T-cell (primary cell): ENCODE measurements around the gene TUFT1. TPM values are rescaled to one million over a fixed set of nuclear protein-coding genes. Genes with fewer than 3 reads are reported as not detected.
A peak's percentile ranks its signal among the peaks of the same experiment; 100 is the strongest.

Source experiments
- ATAC-seq, 4 experiments: fragments of 200-7000 bp in 3 of 4; fragments of 150-1000 bp in 1 of 4; cut with Tn5 transposase; replicated peaks in 1 of 4; 1 replicate in 3 of 4; 2 replicates in 1 of 4; pipeline ENCODE4 v1.10.0; 2021; ENCODE audit warnings: moderate library complexity in 3 of 4, mild to moderate bottlenecking in 2 of 4, moderate number of reproducible peaks in 1 of 4
- CTCF ChIA-PET, 2 donors: fragments of 300-600 bp; sonication (Branson Sonifier 250); formaldehyde crosslinking; loops; one replicate each; lab custom pipeline; 2022; ENCODE audit warnings: antibody characterized with exemption in 2 of 2; lab: Charles Lee
- POLR2A ChIA-PET, 2 donors: fragments of 300-600 bp; sonication (Branson Sonifier 250); formaldehyde crosslinking; loops; one replicate each; lab custom pipeline; 2022; ENCODE audit warnings: antibody characterized with exemption in 2 of 2; lab: Charles Lee
- DNase-seq, 35 experiments: peaks; one replicate each; pipeline versions ENCODE4 v3.0.0 to v3.0.0-alpha.2; 2013 to 2023
- H3K27ac ChIP-seq: one replicate; pipeline ENCODE4 v1.5.1; 2013; ENCODE audit warnings: low read length
- H3K27me3 ChIP-seq, 2 experiments: replicated peaks in 1 of 2; 1 replicate in 1 of 2; 2 replicates in 1 of 2; pipeline versions ENCODE4 v1.6.1 to v1.7.0; 2013; ENCODE audit warnings: low read length in 1 of 2, mixed read lengths in 1 of 2; ENCODE audit not compliant: control insufficient read depth in 2 of 2, insufficient read depth in 2 of 2; ENCODE audit errors: extremely low read depth in 1 of 2
- H3K36me3 ChIP-seq, 2 donors: 1 replicate in 1 of 2; 2 replicates in 1 of 2; pipeline versions ENCODE4 v1.6.1 to v1.7.0; 2013; ENCODE audit warnings: low read length in 1 of 2; ENCODE audit not compliant: control insufficient read depth in 2 of 2, insufficient read depth in 1 of 2; ENCODE audit errors: extremely low read depth in 1 of 2
- H3K4me1 ChIP-seq, 2 experiments: 1 replicate in 1 of 2; 2 replicates in 1 of 2; pipeline versions ENCODE4 v1.6.1 to v1.7.0; 2013; ENCODE audit warnings: low read length in 2 of 2, mixed read lengths in 1 of 2; ENCODE audit not compliant: insufficient read depth in 2 of 2, control insufficient read depth in 1 of 2; ENCODE audit errors: extremely low read depth in 1 of 2
- H3K4me3 ChIP-seq, 2 donors: 1 replicate in 1 of 2; 2 replicates in 1 of 2; pipeline versions ENCODE4 v1.5.1 to v1.7.0; 2013; ENCODE audit warnings: mild to moderate bottlenecking in 2 of 2, low read length in 1 of 2, moderate library complexity in 1 of 2; ENCODE audit not compliant: control insufficient read depth in 1 of 2; ENCODE audit errors: extremely low read depth in 1 of 2
- H3K9me3 ChIP-seq: 2 replicates; pipeline ENCODE4 v1.7.0; 2013
- H3K27ac Mint-ChIP-seq, 2 donors: one replicate each; pipeline ENCODE4 v1.8.0; 2020 to 2021; ENCODE audit warnings: mild to moderate bottlenecking in 2 of 2, mixed read lengths in 2 of 2
- H3K27me3 Mint-ChIP-seq, 2 donors: one replicate each; pipeline ENCODE4 v1.8.0; 2021 to 2022; ENCODE audit warnings: mixed read lengths in 2 of 2
- H3K36me3 Mint-ChIP-seq: one replicate; pipeline ENCODE4 v1.8.0; 2021; ENCODE audit warnings: mixed read lengths
- H3K4me1 Mint-ChIP-seq, 3 donors: one replicate each; pipeline ENCODE4 v1.8.0; 2020 to 2022; ENCODE audit warnings: mixed read lengths in 3 of 3, mild to moderate bottlenecking in 1 of 3
- H3K4me3 Mint-ChIP-seq, 3 donors: one replicate each; pipeline ENCODE4 v1.8.0; 2020 to 2022; ENCODE audit warnings: mild to moderate bottlenecking in 3 of 3, mixed read lengths in 3 of 3, moderate library complexity in 3 of 3
- H3K9me3 Mint-ChIP-seq, 3 donors: one replicate each; pipeline ENCODE4 v1.8.0; 2020 to 2022; ENCODE audit warnings: mixed read lengths in 3 of 3
- WGBS: methylation state at CpG from one replicate; pipeline ENCODE4 v1.1.5; 2013; ENCODE audit warnings: missing lambda C conversion rate; ENCODE audit not compliant: insufficient coverage; 5-methylcytosine and 5-hydroxymethylcytosine counted together
- total RNA-seq, 35 experiments: library from RNA in 6 of 35; stranded (reverse) in 6 of 35; fragments of 120-200 nt in 1 of 35; gene quantifications; one replicate each; pipeline versions ENCODE4 v1.2.1 to v1.2.4 and lab custom pipeline; 2013 to 2026

The TUFT1 gene
- total RNA-seq, 5 donors from 2014 or later (not counting 1 experiment from before 2014, with no cell fraction given): 2.8 to 5.5 (median 4.3) TPM

DNA sequence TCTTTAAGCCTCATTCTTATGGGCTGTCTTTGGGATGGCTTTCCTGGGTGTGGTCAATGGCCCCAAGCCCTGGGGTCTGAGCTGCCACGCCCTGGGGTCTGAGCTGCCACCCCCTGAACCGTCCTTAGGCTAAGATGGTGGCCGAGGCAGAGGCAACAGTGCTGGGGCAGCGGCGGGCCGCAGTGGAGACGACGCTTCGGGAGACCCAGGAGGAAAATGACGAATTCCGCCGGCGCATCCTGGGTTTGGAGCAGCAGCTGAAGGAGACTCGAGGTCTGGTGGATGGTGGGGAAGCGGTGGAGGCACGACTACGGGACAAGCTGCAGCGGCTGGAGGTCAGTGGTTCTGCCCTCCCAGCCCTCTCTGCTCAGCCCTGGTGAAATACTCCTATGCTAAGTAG, 10.3 kb upstream of the TUFT1 start:
- POLR2A ChIA-PET: interaction anchor here in 1 of 2 donors (0.6 kb wide), 1 partner anchor 73 kb away, joined by 3 read pairs; no protein-coding TSS in a partner anchor
- Mint-ChIP-seq H3K4me1 (no peaks in the 10 kb centered on the region), H3K4me3 (no peak overlapping the region), H3K36me3 (no peaks in the 10 kb centered on the region), H3K9me3 (no peaks in the 10 kb centered on the region), H3K27me3 (peaks cover 0 to 3% of the 10 kb centered on the region in 2 donors), H3K27ac (no peak overlapping the region)
- CTCF ChIA-PET: no interaction called here
- no peaks in the 10 kb centered on the region for H3K36me3 ChIP-seq
- no peaks in the 10 kb centered on the region for H3K4me1 ChIP-seq
- 87% methylated on average over 10 of the region's 18 CpGs for WGBS
- ATAC-seq (no peak), DNase-seq (no peak)
- H3K4me3 ChIP-seq: no peak overlapping the region
- no peaks in the 10 kb centered on the region for H3K9me3 ChIP-seq
- H3K27ac ChIP-seq: no peak overlapping the region
- H3K27me3 ChIP-seq: peaks cover 0 to 6% of the 10 kb centered on the region in 2 experiments

DNA sequence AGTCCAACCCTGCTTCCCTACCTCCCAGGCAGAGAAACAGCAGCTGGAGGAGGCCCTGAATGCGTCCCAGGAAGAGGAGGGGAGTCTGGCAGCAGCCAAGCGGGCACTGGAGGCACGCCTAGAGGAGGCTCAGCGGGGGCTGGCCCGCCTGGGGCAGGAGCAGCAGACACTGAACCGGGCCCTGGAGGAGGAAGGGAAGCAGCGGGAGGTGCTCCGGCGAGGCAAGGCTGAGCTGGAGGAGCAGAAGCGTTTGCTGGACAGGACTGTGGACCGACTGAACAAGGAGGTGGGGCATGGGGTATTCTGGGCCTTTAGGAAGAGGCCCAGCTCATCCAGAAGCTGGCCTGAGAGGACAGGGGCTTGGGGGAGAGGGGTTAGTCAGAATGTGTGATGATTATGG, 9.6 kb upstream of the TUFT1 start:
- H3K4me3 Mint-ChIP-seq: no peak overlapping the region
- POLR2A ChIA-PET: interaction anchor here in 1 of 2 donors (0.7 kb wide), 1 partner anchor 28 kb away, joined by 7 read pairs; no protein-coding TSS in a partner anchor
- H3K27ac Mint-ChIP-seq: no peak overlapping the region

DNA sequence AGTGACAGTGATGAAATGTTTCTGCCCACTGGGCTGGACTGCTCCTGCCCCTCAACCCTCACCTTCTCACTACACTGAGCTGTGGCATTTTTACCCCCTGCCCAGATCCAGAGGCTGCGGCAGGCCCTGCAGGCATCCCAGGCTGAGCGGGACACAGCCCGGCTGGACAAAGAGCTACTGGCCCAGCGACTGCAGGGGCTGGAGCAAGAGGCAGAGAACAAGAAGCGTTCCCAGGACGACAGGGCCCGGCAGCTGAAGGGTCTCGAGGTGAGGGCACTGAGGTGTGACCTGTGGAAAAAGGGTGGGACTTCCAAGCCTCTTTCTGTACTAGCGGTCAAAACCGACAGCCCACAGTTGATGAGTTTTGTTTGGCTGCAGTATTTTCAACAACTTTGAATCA, 6.2 kb upstream of the TUFT1 start:
- peaks cover 0 to 3% of the 10 kb centered on the region in 2 donors for H3K27me3 Mint-ChIP-seq
- Histone ChIP-seq H3K4me3 (no peak overlapping the region), H3K4me1 (no peaks in the 10 kb centered on the region), H3K27ac (no peak overlapping the region), H3K9me3 (no peaks in the 10 kb centered on the region), H3K36me3 (no peaks in the 10 kb centered on the region), H3K27me3 (peaks cover 0 to 6% of the 10 kb centered on the region in 2 experiments)
- H3K4me3 Mint-ChIP-seq: no peak overlapping the region
- no peaks in the 10 kb centered on the region for H3K9me3 Mint-ChIP-seq
- ChIA-PET POLR2A (no interaction called here), CTCF (interaction anchor here in 1 of 2 donors (0.7 kb wide), 1 partner anchor 735 kb away, joined by 3 read pairs; no protein-coding TSS in a partner anchor)
- ATAC-seq (no peak), DNase-seq (no peak)
- H3K36me3 Mint-ChIP-seq: no peaks in the 10 kb centered on the region
- H3K4me1 Mint-ChIP-seq: no peaks in the 10 kb centered on the region
- H3K27ac Mint-ChIP-seq: no peak overlapping the region
- WGBS: 93% methylated on average over 10 of the region's 10 CpGs

More for the DNA sequence above, 9.6 kb upstream of the TUFT1 start:
- ATAC-seq (no peak), DNase-seq (no peak)
- Histone ChIP-seq H3K27ac (no peak overlapping the region), H3K4me3 (no peak overlapping the region), H3K9me3 (no peaks in the 10 kb centered on the region), H3K4me1 (no peaks in the 10 kb centered on the region), H3K27me3 (peaks cover 0 to 6% of the 10 kb centered on the region in 2 experiments), H3K36me3 (no peaks in the 10 kb centered on the region)
- Mint-ChIP-seq H3K27me3 (peaks cover 0 to 3% of the 10 kb centered on the region in 2 donors), H3K4me1 (no peaks in the 10 kb centered on the region), H3K36me3 (no peaks in the 10 kb centered on the region), H3K9me3 (no peaks in the 10 kb centered on the region)
- WGBS: 88% methylated on average over 11 of the region's 11 CpGs
- CTCF ChIA-PET: no interaction called here

DNA sequence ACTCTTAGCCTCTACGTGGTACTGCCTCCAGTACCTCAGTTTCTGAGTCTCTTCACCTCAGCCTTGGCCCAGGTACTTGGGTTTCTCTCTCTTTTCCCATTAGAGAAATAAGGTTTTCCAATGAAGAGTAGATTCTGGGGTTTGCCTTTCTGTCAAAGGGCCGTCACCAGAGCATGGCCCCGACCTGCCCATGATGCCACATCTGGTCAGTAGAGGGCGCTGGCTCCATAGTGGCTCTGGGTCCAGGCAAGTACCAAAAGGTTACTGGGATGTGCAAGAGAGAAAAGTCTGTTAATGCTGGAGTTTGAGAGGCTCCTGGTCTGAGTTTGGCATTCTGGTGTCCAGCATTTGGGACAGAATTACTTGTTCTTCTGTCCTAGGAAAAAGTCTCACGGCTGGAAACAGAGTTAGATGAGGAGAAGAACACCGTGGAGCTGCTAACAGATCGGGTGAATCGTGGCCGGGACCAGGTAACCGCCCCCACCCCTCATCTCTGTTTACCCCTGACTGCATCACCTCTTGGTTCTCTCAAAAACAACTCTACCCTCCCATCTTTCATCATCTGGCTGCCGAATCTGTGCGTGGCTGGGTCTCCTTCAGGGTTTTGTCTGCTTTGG, 5.3 kb upstream of the TUFT1 start:
- Histone ChIP-seq H3K4me3 (no peak overlapping the region), H3K9me3 (no peaks in the 10 kb centered on the region), H3K27ac (no peak overlapping the region), H3K36me3 (no peaks in the 10 kb centered on the region), H3K4me1 (peaks cover 2 to 7% of the 10 kb centered on the region in 2 experiments), H3K27me3 (peaks cover 0 to 3% of the 10 kb centered on the region in 2 experiments)
- H3K4me1 Mint-ChIP-seq: peaks cover 5 to 6% (median 6%) of the 10 kb centered on the region in 3 donors
- H3K4me3 Mint-ChIP-seq: no peak overlapping the region
- H3K9me3 Mint-ChIP-seq: no peaks in the 10 kb centered on the region
- H3K27me3 Mint-ChIP-seq: no peaks in the 10 kb centered on the region
- peak; percentile 18 to 82 (median 66) for DNase-seq
- H3K36me3 Mint-ChIP-seq: no peaks in the 10 kb centered on the region
- CTCF ChIA-PET: no interaction called here
- no peak overlapping the region for H3K27ac Mint-ChIP-seq
- 69% methylated on average over 7 of the region's 12 CpGs for WGBS
- ATAC-seq: peak; percentile 75 to 83 (median 82)
- POLR2A ChIA-PET: no interaction called here

DNA sequence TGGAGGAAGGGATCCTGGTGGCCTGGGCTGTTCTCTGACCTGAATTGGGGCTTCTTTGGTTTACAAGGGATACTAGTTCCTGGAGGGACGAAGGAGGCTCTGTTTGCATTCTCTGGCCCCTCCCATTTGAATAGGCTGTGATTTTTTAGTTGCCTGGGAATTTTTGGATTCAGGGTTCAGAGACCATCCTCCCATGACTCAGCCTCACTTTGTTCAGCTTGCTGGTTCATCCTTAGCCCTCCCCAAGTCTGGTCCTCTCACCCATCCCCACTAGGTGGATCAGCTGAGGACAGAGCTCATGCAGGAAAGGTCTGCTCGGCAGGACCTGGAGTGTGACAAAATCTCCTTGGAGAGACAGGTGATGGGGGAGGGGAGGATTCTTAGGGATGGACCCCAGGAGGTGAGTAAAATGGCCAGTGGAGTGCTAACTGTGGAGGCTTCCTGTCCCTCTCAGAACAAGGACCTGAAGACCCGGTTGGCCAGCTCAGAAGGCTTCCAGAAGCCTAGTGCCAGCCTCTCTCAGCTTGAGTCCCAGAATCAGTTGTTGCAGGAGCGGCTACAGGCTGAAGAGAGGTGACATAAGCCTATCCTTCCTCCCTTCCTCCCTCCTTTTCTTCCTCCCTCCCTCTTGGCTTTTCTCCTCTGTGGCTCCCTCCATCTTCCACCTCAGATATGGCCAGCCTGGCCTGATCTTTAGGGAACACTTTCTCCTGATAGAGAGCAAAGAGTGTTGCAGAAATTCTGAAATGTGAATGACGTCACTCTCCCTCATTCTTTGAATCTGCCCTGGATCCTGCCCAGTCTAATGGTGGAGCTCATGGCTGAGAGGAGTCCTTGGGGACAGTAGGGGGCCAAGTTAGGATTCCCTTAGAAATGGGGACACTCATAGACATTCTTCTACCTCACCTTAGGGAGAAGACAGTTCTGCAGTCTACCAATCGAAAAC, 4.5 kb upstream of the TUFT1 start:
- Mint-ChIP-seq H3K27me3 (peaks cover 0 to 1% of the 10 kb centered on the region in 2 donors), H3K27ac (no peak overlapping the region), H3K4me1 (peaks cover 9 to 14% (median 14%) of the 10 kb centered on the region in 3 donors), H3K4me3 (no peak overlapping the region), H3K36me3 (no peaks in the 10 kb centered on the region), H3K9me3 (no peaks in the 10 kb centered on the region)
- ChIA-PET CTCF (interaction anchor here in 1 of 2 donors (0.5 to 0.6 kb wide), 2 partner anchors 60 to 91 kb away, joined by 3 read pairs; no protein-coding TSS in a partner anchor), POLR2A (no interaction called here)
- Histone ChIP-seq H3K4me3 (no peak overlapping the region), H3K27me3 (peaks cover 0 to 2% of the 10 kb centered on the region in 2 experiments), H3K27ac (no peak overlapping the region), H3K4me1 (peaks cover 3 to 13% of the 10 kb centered on the region in 2 experiments), H3K36me3 (no peaks in the 10 kb centered on the region), H3K9me3 (no peaks in the 10 kb centered on the region)
- WGBS: 95% methylated on average over 2 of the region's 6 CpGs
- ATAC-seq: no peak
- DNase-seq: no peak

DNA sequence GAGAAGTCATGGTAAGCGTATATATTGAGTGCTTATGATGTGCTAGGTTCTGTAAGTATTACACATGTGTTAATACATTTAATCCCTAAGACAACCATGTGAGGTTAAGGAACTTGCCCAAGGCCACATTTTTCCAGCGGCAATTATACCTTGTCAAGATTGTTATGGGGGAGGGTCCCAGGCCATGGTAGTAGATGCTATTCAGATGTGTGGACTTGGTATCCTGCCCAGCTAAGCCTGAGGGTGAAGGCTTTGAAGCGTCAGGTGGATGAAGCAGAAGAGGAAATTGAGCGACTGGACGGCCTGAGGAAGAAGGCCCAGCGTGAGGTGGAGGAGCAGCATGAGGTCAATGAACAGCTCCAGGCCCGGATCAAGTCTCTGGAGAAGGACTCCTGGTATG, 3.6 kb upstream of the TUFT1 start:
- ChIA-PET POLR2A (no interaction called here), CTCF (interaction anchor here in 1 of 2 donors (0.6 kb wide), 1 partner anchor 92 kb away, joined by 3 read pairs; no protein-coding TSS in a partner anchor)
- Mint-ChIP-seq H3K4me3 (no peak overlapping the region), H3K36me3 (no peaks in the 10 kb centered on the region), H3K9me3 (no peaks in the 10 kb centered on the region), H3K4me1 (peaks cover 18 to 23% (median 22%) of the 10 kb centered on the region in 3 donors), H3K27ac (no peak overlapping the region), H3K27me3 (peaks cover 2 to 7% of the 10 kb centered on the region in 2 donors)
- H3K27ac ChIP-seq: no peak overlapping the region
- ATAC-seq (no peak), DNase-seq (no peak)
- H3K4me1 ChIP-seq: peaks cover 3 to 21% of the 10 kb centered on the region in 2 experiments
- H3K36me3 ChIP-seq: no peaks in the 10 kb centered on the region
- 89% methylated on average over 5 of the region's 7 CpGs for WGBS
- no peak overlapping the region for H3K4me3 ChIP-seq
- H3K27me3 ChIP-seq: peaks cover 0 to 9% of the 10 kb centered on the region in 2 experiments
- no peaks in the 10 kb centered on the region for H3K9me3 ChIP-seq
